ENCODE measurements around the gene PIR. TPM values are rescaled to one million over a fixed set of nuclear protein-coding genes. Genes with fewer than 3 reads are reported as not detected.

Gene PIR
- total RNA-seq, 1 experiment from 2014 or later, result 55.5 TPM

GRCh38 chrX:15418041-15418706 lies 75.0 kb downstream of the PIR start:
- DNase-seq, result no peak

GRCh38 chrX:15416133-15416993 lies 76.8 kb downstream of the PIR start:
- H3K27me3 ChIP-seq (ENCODE audit: control insufficient read depth, insufficient read depth, low read length), result no peaks in the 10 kb centered on the region
- H3K36me3 ChIP-seq (replicated peaks; ENCODE audit: control insufficient read depth, insufficient read depth, low read length), result no peaks in the 10 kb centered on the region
- DNase-seq, result no peak
- H3K4me3 ChIP-seq (ENCODE audit: insufficient read depth, low read depth, low read length), result no peak overlapping the region

More at GRCh38 chrX:15418041-15418706, 75.0 kb downstream of the PIR start:
- Histone ChIP-seq H3K27me3 (ENCODE audit: control insufficient read depth, insufficient read depth, low read length) (no peaks in the 10 kb centered on the region), H3K4me3 (ENCODE audit: insufficient read depth, low read depth, low read length) (no peak overlapping the region), H3K36me3 (replicated peaks; ENCODE audit: control insufficient read depth, insufficient read depth, low read length) (no peaks in the 10 kb centered on the region)

- DNase-seq, result no peak
- no peaks in the 10 kb centered on the region for H3K36me3 ChIP-seq (replicated peaks; ENCODE audit: control insufficient read depth, insufficient read depth, low read length)
- no peaks in the 10 kb centered on the region for H3K27me3 ChIP-seq (ENCODE audit: control insufficient read depth, insufficient read depth, low read length)
- no peak overlapping the region for H3K4me3 ChIP-seq (ENCODE audit: insufficient read depth, low read depth, low read length)
Observed at GRCh38 chrX:15413101-15413500, 80.0 kb downstream of the PIR start.

GRCh38 chrX:15410947-15411346 lies 82.2 kb downstream of the PIR start:
- Histone ChIP-seq H3K4me3 (ENCODE audit: insufficient read depth, low read depth, low read length) (no peak overlapping the region), H3K27me3 (ENCODE audit: control insufficient read depth, insufficient read depth, low read length) (no peaks in the 10 kb centered on the region), H3K36me3 (replicated peaks; ENCODE audit: control insufficient read depth, insufficient read depth, low read length) (no peaks in the 10 kb centered on the region)
- no peak for DNase-seq

GRCh38 chrX:15410430-15410829 lies 82.7 kb downstream of the PIR start:
- no peak for DNase-seq
- H3K36me3 ChIP-seq (replicated peaks; ENCODE audit: control insufficient read depth, insufficient read depth, low read length), result no peaks in the 10 kb centered on the region
- no peak overlapping the region for H3K4me3 ChIP-seq (ENCODE audit: insufficient read depth, low read depth, low read length)
- no peaks in the 10 kb centered on the region for H3K27me3 ChIP-seq (ENCODE audit: control insufficient read depth, insufficient read depth, low read length)

GRCh38 chrX:15405846-15406245 lies 87.3 kb downstream of the PIR start:
- no peaks in the 10 kb centered on the region for H3K36me3 ChIP-seq (replicated peaks; ENCODE audit: control insufficient read depth, insufficient read depth, low read length)
- H3K27me3 ChIP-seq (ENCODE audit: control insufficient read depth, insufficient read depth, low read length), result no peaks in the 10 kb centered on the region
- H3K4me3 ChIP-seq (ENCODE audit: insufficient read depth, low read depth, low read length), result no peak overlapping the region
- no peak for DNase-seq

- Histone ChIP-seq H3K36me3 (replicated peaks; ENCODE audit: control insufficient read depth, insufficient read depth, low read length) (no peaks in the 10 kb centered on the region), H3K4me3 (ENCODE audit: insufficient read depth, low read depth, low read length) (no peak overlapping the region), H3K27me3 (ENCODE audit: control insufficient read depth, insufficient read depth, low read length) (no peaks in the 10 kb centered on the region)
- DNase-seq, result no peak
Observed at GRCh38 chrX:15404401-15405096, 88.6 kb downstream of the PIR start.

- DNase-seq, result no peak
- no peaks in the 10 kb centered on the region for H3K27me3 ChIP-seq (ENCODE audit: control insufficient read depth, insufficient read depth, low read length)
- H3K36me3 ChIP-seq (replicated peaks; ENCODE audit: control insufficient read depth, insufficient read depth, low read length), result no peaks in the 10 kb centered on the region
- H3K4me3 ChIP-seq (ENCODE audit: insufficient read depth, low read depth, low read length), result no peak overlapping the region
Observed at GRCh38 chrX:15401378-15401777, 91.8 kb downstream of the PIR start.

GRCh38 chrX:15399962-15400391 lies 93.2 kb downstream of the PIR start:
- no peaks in the 10 kb centered on the region; the same call in 1 of the 2 replicates for H3K36me3 ChIP-seq (replicated peaks; ENCODE audit: control insufficient read depth, insufficient read depth, low read length)
- DNase-seq, result no peak
- H3K4me3 ChIP-seq (ENCODE audit: insufficient read depth, low read depth, low read length), result no peak overlapping the region
- H3K27me3 ChIP-seq (ENCODE audit: control insufficient read depth, insufficient read depth, low read length), result no peaks in the 10 kb centered on the region

- Histone ChIP-seq H3K36me3 (replicated peaks; ENCODE audit: control insufficient read depth, insufficient read depth, low read length) (no peaks in the 10 kb centered on the region; the same call in 1 of the 2 replicates), H3K27me3 (ENCODE audit: control insufficient read depth, insufficient read depth, low read length) (no peaks in the 10 kb centered on the region), H3K4me3 (ENCODE audit: insufficient read depth, low read depth, low read length) (no peak overlapping the region)
- peak; percentile 36 for DNase-seq
Observed at GRCh38 chrX:15398874-15399273, 94.3 kb downstream of the PIR start.

- H3K4me3 ChIP-seq (ENCODE audit: insufficient read depth, low read depth, low read length), result no peak overlapping the region
- no peak for DNase-seq
- H3K27me3 ChIP-seq (ENCODE audit: control insufficient read depth, insufficient read depth, low read length), result no peaks in the 10 kb centered on the region
- no peaks in the 10 kb centered on the region; the same call in 1 of the 2 replicates for H3K36me3 ChIP-seq (replicated peaks; ENCODE audit: control insufficient read depth, insufficient read depth, low read length)
Observed at GRCh38 chrX:15395789-15396188, 97.3 kb downstream of the PIR start.

- Histone ChIP-seq H3K4me3 (ENCODE audit: insufficient read depth, low read depth, low read length) (no peak overlapping the region), H3K27me3 (ENCODE audit: control insufficient read depth, insufficient read depth, low read length) (no peaks in the 10 kb centered on the region), H3K36me3 (replicated peaks; ENCODE audit: control insufficient read depth, insufficient read depth, low read length) (no peaks in the 10 kb centered on the region; the same call in 1 of the 2 replicates)
- DNase-seq, result peak; percentile 28
Observed at GRCh38 chrX:15391850-15392249, 101.3 kb downstream of the PIR start.

GRCh38 chrX:15384304-15384703 lies 108.8 kb downstream of the PIR start, which contains the start of gene VEGFD:
Gene VEGFD (minus strand): TSS chrX:15384413. CDS start chrX:15383946, 467 bp downstream.
- Histone ChIP-seq H3K4me3 (ENCODE audit: insufficient read depth, low read depth, low read length) (no peak within 1 kb of the TSS), H3K36me3 (replicated peaks; ENCODE audit: control insufficient read depth, insufficient read depth, low read length) (no peaks in the 10 kb centered on the region), H3K27me3 (ENCODE audit: control insufficient read depth, insufficient read depth, low read length) (no peaks in the 10 kb centered on the region)
- DNase-seq, result no peak

- Histone ChIP-seq H3K4me3 (ENCODE audit: insufficient read depth, low read depth, low read length) (no peak overlapping the region), H3K27me3 (ENCODE audit: control insufficient read depth, insufficient read depth, low read length) (no peaks in the 10 kb centered on the region), H3K36me3 (replicated peaks; ENCODE audit: control insufficient read depth, insufficient read depth, low read length) (no peaks in the 10 kb centered on the region)
- DNase-seq, result no peak
Observed at GRCh38 chrX:15382813-15383212, 110.3 kb downstream of the PIR start.

Data from H7 (cell line).